K562 (cell line): Measurements from ENCODE around the gene AGRN.

Experiments used
- ATF7 ChIP-seq: fragments of 450-650 bp; IDR thresholded peaks from 2 replicates; pipeline ENCODE4 v1.7.1; 2014; ENCODE audit warnings: mild to moderate bottlenecking, moderate library complexity
- BRCA1 ChIP-seq, 2 experiments: fragments of 450-650 bp in 1 of 2; sonication (generic) in 1 of 2; formaldehyde crosslinking in 1 of 2; IDR thresholded peaks; 2 replicates each; pipeline versions ENCODE4 v1.5.0 to v1.6.1; 2017 to 2020; ENCODE audit warnings: mild to moderate bottlenecking in 1 of 2, missing genetic modification reagents in 1 of 2
- CTCF ChIP-seq, 3 experiments: IDR thresholded peaks in 2 of 3; conservative IDR thresholded peaks in 1 of 3; 2 replicates each; pipeline ENCODE4 v1.5.1; 2011 to 2012; ENCODE audit warnings: low read length in 3 of 3, mild to moderate bottlenecking in 3 of 3, control low read depth in 2 of 3, improper control_type of control experiment in 1 of 3, inconsistent platforms in 1 of 3, low read depth in 1 of 3, mixed read lengths in 1 of 3, moderate library complexity in 1 of 3; ENCODE audit not compliant: insufficient read depth in 2 of 3
- IFI16 ChIP-seq: fragments of 250-450 bp; sonication (Bioruptor Pico); IDR thresholded peaks from 2 replicates; pipeline ENCODE4 v2.1.2; 2022; ENCODE audit warnings: mild to moderate bottlenecking, inconsistent platforms
- NCOA1 ChIP-seq: fragments of 450-650 bp; IDR thresholded peaks from 2 replicates; pipeline ENCODE4 v1.6.1; 2016; ENCODE audit warnings: low read depth
- POLR2A ChIP-seq: fragments of 450-650 bp; conservative IDR thresholded peaks from 2 replicates; pipeline ENCODE4 v1.6.1; 2016
- POLR2AphosphoS2 ChIP-seq: IDR thresholded peaks from 2 replicates; pipeline ENCODE4 v1.6.1; 2012; ENCODE audit warnings: low read length, improper control_type of control experiment
- POLR2AphosphoS5 ChIP-seq: IDR thresholded peaks from 2 replicates; pipeline ENCODE4 v1.6.1; 2011; ENCODE audit warnings: mild to moderate bottlenecking, low read depth, low read length, moderate library complexity; ENCODE audit not compliant: control insufficient read depth, insufficient read depth
- PRMT5 ChIP-seq: sonication (generic); formaldehyde crosslinking; IDR thresholded peaks from 2 replicates; pipeline ENCODE4 v1.5.0; 2020; ENCODE audit warnings: missing genetic modification reagents
- RAD21 ChIP-seq, 2 experiments: fragments of 250-450 bp in 1 of 2; fragments of 450-650 bp in 1 of 2; sonication (Bioruptor Pico) in 1 of 2; formaldehyde crosslinking in 1 of 2; IDR thresholded peaks in 1 of 2; conservative IDR thresholded peaks in 1 of 2; 2 replicates each; pipeline versions ENCODE4 v1.4.0 to v1.8.0; 2020 to 2022; ENCODE audit warnings: mild to moderate bottlenecking in 2 of 2, moderate library complexity in 1 of 2
- RBM22 ChIP-seq: fragments of 200-400 bp; formaldehyde crosslinking; IDR thresholded peaks from 2 replicates; pipeline ENCODE4 v1.6.1; 2018; ENCODE audit warnings: low read length, low read depth; ENCODE audit not compliant: poor library complexity, severe bottlenecking
- TAF1 ChIP-seq: IDR thresholded peaks from 2 replicates; pipeline ENCODE4 v1.6.1; 2011; ENCODE audit warnings: mild to moderate bottlenecking, low read length, moderate library complexity; ENCODE audit not compliant: insufficient read depth, control insufficient read depth, severe bottlenecking; ENCODE audit errors: extremely low read depth
- ZHX1 ChIP-seq: fragments of 150-350 bp; conservative IDR thresholded peaks from 2 replicates; pipeline ENCODE4 v1.6.1; 2014; ENCODE audit warnings: low read length

DNA sequence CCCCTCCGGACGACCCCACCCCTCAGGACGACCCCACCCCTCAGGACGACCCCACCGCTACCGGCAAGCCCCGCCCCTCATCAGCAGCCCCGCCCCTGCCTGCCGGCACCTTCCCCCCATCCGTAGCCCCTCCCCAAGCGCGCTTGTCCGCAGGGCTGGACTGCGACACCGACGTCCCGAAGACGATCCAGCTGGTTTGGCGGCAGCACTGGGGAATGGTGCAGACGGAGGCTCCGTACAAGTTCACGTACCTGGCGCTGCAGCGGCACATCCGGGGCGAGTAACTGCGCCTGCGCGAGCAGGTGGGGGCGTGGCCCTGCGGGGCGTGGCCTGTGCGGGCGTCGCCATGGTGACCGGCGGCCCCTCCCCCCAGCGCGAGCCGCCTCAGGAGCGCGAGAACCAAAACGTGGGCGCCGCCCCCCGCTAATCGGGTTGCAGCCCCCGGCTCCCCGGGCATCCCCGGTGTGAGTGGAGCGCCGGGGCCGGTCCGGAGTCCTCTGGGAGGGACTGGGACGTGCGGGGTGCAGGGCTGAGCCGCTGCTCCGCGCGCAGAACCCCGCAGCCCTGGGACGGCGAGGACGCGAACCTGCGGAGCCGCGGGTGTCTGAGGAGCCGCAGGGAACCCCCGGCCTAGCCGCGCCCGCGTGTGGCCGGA, 49.3 kb downstream of the AGRN start:
- TF ChIP-seq PRMT5 (CRISPR knock-in tag) (no peak), RBM22 (peak; percentile 91), CTCF (IDR thresholded peaks at IDR 0.05 in 2 of 3, conservative IDR thresholded peaks at IDR 0.05 in 1 of 3; ENCODE audit: insufficient read depth in 2 of 3, low read depth in 1 of 3, low read length in 3 of 3) (no peak), ZHX1 (0 out of 2 replicates have a peak, but pooled peaks have one; percentile 42), IFI16 (CRISPR knock-in tag) (no peak), TAF1 (peak; percentile 32), POLR2AphosphoS5 (no peak), POLR2A (no peak), ATF7 (0 out of 2 replicates have a peak, but pooled peaks have one; percentile 21), BRCA1 (IDR thresholded peaks at IDR 0.05) (no peak), BRCA1 (CRISPR knock-in tag; IDR thresholded peaks at IDR 0.05) (no peak), NCOA1 (no peak), POLR2AphosphoS2 (no peak), RAD21 (CRISPR knock-in tag; conservative IDR thresholded peaks at IDR 0.05 in 1 of 2, IDR thresholded peaks at IDR 0.05 in 1 of 2) (no peak)
